Neural progenitor cell (in vitro differentiated cells): Measurements from ENCODE around the gene CDH11. TPM values are rescaled to one million over a fixed set of nuclear protein-coding genes. Genes with fewer than 3 reads are reported as not detected.

Experiments
- DNase-seq: peaks from one replicate; pipeline ENCODE4 v3.0.0-alpha.2; 2016; ENCODE audit warnings: low spot score
- H2AFZ ChIP-seq: fragments of 200-600 bp; sonication (generic); replicated peaks from 2 replicates; pipeline ENCODE4 v1.6.1; 2016; ENCODE audit warnings: antibody characterized with exemption
- H3F3A ChIP-seq: fragments of 200-600 bp; sonication (generic); 2 replicates; pipeline ENCODE4 v1.6.1; 2016; ENCODE audit warnings: antibody characterized with exemption, low read depth
- H3K27ac ChIP-seq: fragments of 200-600 bp; sonication (generic); 2 replicates; pipeline ENCODE4 v1.5.1; 2016; ENCODE audit warnings: mild to moderate bottlenecking
- H3K27me3 ChIP-seq: fragments of 200-600 bp; sonication (generic); 2 replicates; pipeline ENCODE4 v1.6.1; 2016; ENCODE audit warnings: mild to moderate bottlenecking, moderate library complexity
- H3K36me3 ChIP-seq: fragments of 200-600 bp; sonication (generic); 2 replicates; pipeline ENCODE4 v1.5.1; 2016
- H3K4me1 ChIP-seq: fragments of 200-600 bp; sonication (generic); 2 replicates; pipeline ENCODE4 v1.6.1; 2016; ENCODE audit warnings: mixed run types
- H3K4me2 ChIP-seq: fragments of 200-600 bp; sonication (generic); 2 replicates; pipeline ENCODE4 v1.6.1; 2016
- H3K4me3 ChIP-seq: fragments of 200-600 bp; sonication (generic); 2 replicates; pipeline ENCODE4 v1.5.1; 2016
- H3K79me2 ChIP-seq: fragments of 200-600 bp; sonication (generic); 2 replicates; pipeline ENCODE4 v1.6.1; 2016; ENCODE audit warnings: low read depth
- H3K9ac ChIP-seq: fragments of 200-600 bp; sonication (generic); 2 replicates; pipeline ENCODE4 v1.6.1; 2016
- H3K9me3 ChIP-seq: fragments of 200-600 bp; sonication (generic); 2 replicates; pipeline ENCODE4 v1.5.1; 2016; ENCODE audit warnings: low read depth
- H4K20me1 ChIP-seq: fragments of 200-600 bp; sonication (generic); 2 replicates; pipeline ENCODE4 v1.6.1; 2016; ENCODE audit warnings: low read depth
- H3K27ac Mint-ChIP-seq: 3 replicates; pipeline ENCODE4 v1.8.0; 2021; ENCODE audit warnings: mixed read lengths
- H3K27me3 Mint-ChIP-seq: 2 replicates; pipeline ENCODE4 v1.8.0; 2022; ENCODE audit warnings: low read depth, mild to moderate bottlenecking, inconsistent platforms, moderate library complexity, mixed read lengths; ENCODE audit not compliant: insufficient read depth
- H3K36me3 Mint-ChIP-seq: 3 replicates; pipeline ENCODE4 v1.8.0; 2021; ENCODE audit warnings: mixed read lengths
- H3K4me1 Mint-ChIP-seq: 3 replicates; pipeline ENCODE4 v1.8.0; 2021; ENCODE audit warnings: mixed read lengths
- H3K4me3 Mint-ChIP-seq: 3 replicates; pipeline ENCODE4 v1.8.0; 2021; ENCODE audit warnings: mild to moderate bottlenecking, moderate library complexity, mixed read lengths
- H3K9me3 Mint-ChIP-seq: 3 replicates; pipeline ENCODE4 v1.8.0; 2020; ENCODE audit warnings: mixed read lengths
- EZH2 ChIP-seq: fragments of 200-600 bp; sonication (generic); IDR thresholded peaks from 2 replicates; pipeline ENCODE4 v1.6.1; 2017; ENCODE audit warnings: antibody characterized with exemption, mild to moderate bottlenecking, moderate library complexity
- EZH2phosphoT487 ChIP-seq: fragments of 200-600 bp; sonication (generic); IDR thresholded peaks from 2 replicates; pipeline ENCODE4 v1.6.1; 2017; ENCODE audit warnings: antibody characterized with exemption
- total RNA-seq: library from RNA; depleted of rRNA; stranded (reverse); fragments of >200 nt; gene quantifications from 2 replicates; pipeline ENCODE4 v1.2.3, GENCODE V29; 2015; ENCODE audit warnings: low replicate concordance
- TF ChIP-seq, protein P1 (sequence below): fragments of 200-600 bp; sonication (generic); IDR thresholded peaks from 2 replicates; pipeline ENCODE4 v1.5.1; 2017; ENCODE audit warnings: antibody characterized with exemption, mild to moderate bottlenecking

CDH11 gene
- total RNA-seq, 1 donor from 2014 or later = 98.5 TPM

DNA sequence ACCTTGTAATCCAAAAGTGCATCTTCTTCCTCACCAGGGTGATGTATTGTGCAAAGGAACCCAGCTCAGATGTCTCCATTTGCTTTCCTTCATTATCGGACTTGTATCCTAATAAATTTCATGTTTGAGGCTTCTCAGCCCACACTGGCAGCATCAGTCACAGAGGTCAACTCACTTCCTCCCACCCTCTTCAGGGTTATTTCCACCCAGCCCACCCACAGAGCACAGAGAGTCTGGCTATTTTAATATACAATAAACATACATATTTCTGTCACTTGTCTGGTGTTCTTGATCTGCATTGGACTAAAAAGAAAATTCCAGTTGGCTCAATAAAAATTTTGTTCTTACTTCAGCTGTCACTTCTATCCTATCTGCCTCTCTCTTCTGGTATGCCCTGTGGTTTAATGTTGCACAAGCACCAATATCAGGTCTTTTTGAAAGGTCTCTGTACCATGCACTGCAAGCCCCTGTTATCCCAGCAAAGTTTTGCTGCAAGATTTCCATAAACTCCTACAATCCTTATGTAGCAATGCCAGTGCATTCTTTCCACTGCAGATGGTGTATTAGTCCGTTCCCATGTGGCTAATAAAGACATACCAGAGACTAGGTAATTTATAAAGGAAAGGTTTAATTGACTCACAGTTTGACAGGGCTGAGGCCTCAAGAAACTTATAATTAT is 201.8 kb downstream of the CDH11 start:
- Histone ChIP-seq H2AFZ (no peak overlapping the region), H3K4me1 (no peaks in the 10 kb centered on the region), H3K79me2 (no peaks in the 10 kb centered on the region), H3K27me3 (no peaks in the 10 kb centered on the region), H3F3A (no peaks in the 10 kb centered on the region), H3K9ac (no peak overlapping the region), H3K4me2 (no peak overlapping the region), H3K36me3 (no peaks in the 10 kb centered on the region), H3K27ac (no peak overlapping the region), H3K9me3 (no peaks in the 10 kb centered on the region), H3K4me3 (no peak overlapping the region), H4K20me1 (no peaks in the 10 kb centered on the region)
- Mint-ChIP-seq H3K27ac (no peak overlapping the region), H3K4me3 (no peak overlapping the region), H3K4me1 (peaks cover 9% of the 10 kb centered on the region), H3K9me3 (peaks cover 4% of the 10 kb centered on the region), H3K27me3 (no peaks in the 10 kb centered on the region), H3K36me3 (no peaks in the 10 kb centered on the region)
- no peak for DNase-seq
- TF ChIP-seq EZH2phosphoT487 = no peak
- TF ChIP-seq, protein P1, sequence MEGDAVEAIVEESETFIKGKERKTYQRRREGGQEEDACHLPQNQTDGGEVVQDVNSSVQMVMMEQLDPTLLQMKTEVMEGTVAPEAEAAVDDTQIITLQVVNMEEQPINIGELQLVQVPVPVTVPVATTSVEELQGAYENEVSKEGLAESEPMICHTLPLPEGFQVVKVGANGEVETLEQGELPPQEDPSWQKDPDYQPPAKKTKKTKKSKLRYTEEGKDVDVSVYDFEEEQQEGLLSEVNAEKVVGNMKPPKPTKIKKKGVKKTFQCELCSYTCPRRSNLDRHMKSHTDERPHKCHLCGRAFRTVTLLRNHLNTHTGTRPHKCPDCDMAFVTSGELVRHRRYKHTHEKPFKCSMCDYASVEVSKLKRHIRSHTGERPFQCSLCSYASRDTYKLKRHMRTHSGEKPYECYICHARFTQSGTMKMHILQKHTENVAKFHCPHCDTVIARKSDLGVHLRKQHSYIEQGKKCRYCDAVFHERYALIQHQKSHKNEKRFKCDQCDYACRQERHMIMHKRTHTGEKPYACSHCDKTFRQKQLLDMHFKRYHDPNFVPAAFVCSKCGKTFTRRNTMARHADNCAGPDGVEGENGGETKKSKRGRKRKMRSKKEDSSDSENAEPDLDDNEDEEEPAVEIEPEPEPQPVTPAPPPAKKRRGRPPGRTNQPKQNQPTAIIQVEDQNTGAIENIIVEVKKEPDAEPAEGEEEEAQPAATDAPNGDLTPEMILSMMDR = no peak
- TF ChIP-seq EZH2 = no peak

DNA sequence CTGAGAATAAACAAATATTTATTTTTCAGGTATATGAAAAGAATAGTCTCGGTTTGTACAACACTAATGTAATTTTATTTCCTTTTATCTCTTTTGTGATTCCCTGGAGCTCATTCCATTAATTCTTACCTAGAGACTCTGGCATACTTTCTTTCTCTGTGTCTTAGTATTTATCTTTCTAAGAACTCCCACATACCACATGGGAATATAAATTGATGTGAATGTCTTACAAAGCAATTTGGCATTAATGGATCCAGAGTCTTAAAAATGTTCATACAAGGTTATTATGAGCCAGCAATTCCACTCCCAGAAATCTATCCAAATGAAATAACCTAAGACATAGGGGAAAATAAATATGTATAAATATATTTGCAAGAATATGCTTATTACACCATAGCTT is 202.7 kb downstream of the CDH11 start:
- Mint-ChIP-seq H3K9me3 (peaks cover 4% of the 10 kb centered on the region), H3K36me3 (no peaks in the 10 kb centered on the region), H3K27me3 (no peaks in the 10 kb centered on the region), H3K4me3 (no peak overlapping the region), H3K4me1 (peaks cover 9% of the 10 kb centered on the region), H3K27ac (no peak overlapping the region)
- no peak overlapping the region for H3K4me2 ChIP-seq
- no peaks in the 10 kb centered on the region for H3K36me3 ChIP-seq
- no peak for DNase-seq
- H3K27me3 ChIP-seq = no peaks in the 10 kb centered on the region
- H4K20me1 ChIP-seq = no peaks in the 10 kb centered on the region
- H3K27ac ChIP-seq = no peak overlapping the region
- H2AFZ ChIP-seq = no peak overlapping the region
- H3K9me3 ChIP-seq = no peaks in the 10 kb centered on the region
- H3F3A ChIP-seq = no peaks in the 10 kb centered on the region
- no peaks in the 10 kb centered on the region for H3K79me2 ChIP-seq
- H3K9ac ChIP-seq = no peak overlapping the region
- no peak for TF ChIP-seq EZH2phosphoT487
- TF ChIP-seq EZH2 = no peak
- TF ChIP-seq, protein P1 = no peak
- no peaks in the 10 kb centered on the region for H3K4me1 ChIP-seq
- no peak overlapping the region for H3K4me3 ChIP-seq

DNA sequence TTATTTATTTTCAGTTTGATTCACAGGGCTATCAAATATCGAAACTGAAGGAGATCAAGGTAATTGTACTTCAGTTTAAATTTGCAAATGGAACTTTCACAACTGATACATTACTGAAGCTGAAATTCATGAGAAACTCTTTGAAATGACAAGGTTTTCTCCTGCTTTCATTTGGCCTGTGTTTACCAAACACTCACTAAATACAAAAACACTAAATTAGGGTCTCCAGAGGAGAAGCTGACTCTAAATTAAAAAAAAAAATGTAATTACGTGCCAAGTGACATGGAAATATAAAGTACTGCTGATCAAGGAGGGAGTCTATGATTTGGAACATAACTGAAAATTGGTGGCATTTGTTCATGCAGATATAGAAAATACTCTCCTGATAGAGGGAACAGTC is 205.8 kb downstream of the CDH11 start:
- no peak overlapping the region for H3K4me3 Mint-ChIP-seq
- H3K4me2 ChIP-seq = no peak overlapping the region
- H3K9me3 Mint-ChIP-seq = peaks cover 4% of the 10 kb centered on the region
- no peak overlapping the region for H3K27ac ChIP-seq
- no peaks in the 10 kb centered on the region for H3K9me3 ChIP-seq
- no peaks in the 10 kb centered on the region for H3K36me3 Mint-ChIP-seq
- H3K27me3 Mint-ChIP-seq = no peaks in the 10 kb centered on the region
- no peaks in the 10 kb centered on the region for H4K20me1 ChIP-seq
- no peak for TF ChIP-seq EZH2
- TF ChIP-seq EZH2phosphoT487 = no peak
- TF ChIP-seq, protein P1 = no peak
- H3K27ac Mint-ChIP-seq = no peak overlapping the region
- DNase-seq = no peak
- peaks cover 9% of the 10 kb centered on the region for H3K4me1 Mint-ChIP-seq
- H2AFZ ChIP-seq = no peak overlapping the region
- no peaks in the 10 kb centered on the region for H3K4me1 ChIP-seq
- H3K79me2 ChIP-seq = no peaks in the 10 kb centered on the region
- H3K27me3 ChIP-seq = no peaks in the 10 kb centered on the region
- H3K4me3 ChIP-seq = no peak overlapping the region
- H3F3A ChIP-seq = no peaks in the 10 kb centered on the region
- H3K36me3 ChIP-seq = no peaks in the 10 kb centered on the region
- no peak overlapping the region for H3K9ac ChIP-seq
